PC-9 (cell line): ENCODE results near the gene IL1R2.

ENCODE experiments used
- CTCF ChIP-seq: fragments of 200-600 bp; sonication (generic); conservative IDR thresholded peaks from 2 replicates; pipeline ENCODE4 v1.6.1; 2017; ENCODE audit warnings: mixed run types, antibody characterized with exemption, mild to moderate bottlenecking, moderate library complexity
- EZH2 ChIP-seq: fragments of 200-600 bp; sonication (generic); IDR thresholded peaks from 2 replicates; pipeline ENCODE4 v1.8.0; 2017; ENCODE audit warnings: antibody characterized with exemption, low read depth

GRCh38 chr2:101952551-101952950 is 39.2 kb upstream of the IL1R2 start:
- TF ChIP-seq CTCF = no peak
- no peak for TF ChIP-seq EZH2
